Fibroblast of villous mesenchyme (primary cell): ENCODE data around the gene ELOB. TPM values are rescaled to one million over a fixed set of nuclear protein-coding genes. Genes with fewer than 3 reads are reported as not detected.
A peak's percentile ranks its signal among the peaks of the same experiment; 100 is the strongest.
"Not testable (repeated sequence)": the region's sequence is repeated elsewhere in the genome, so short reads cannot be mapped to it uniquely, and the experiment has no call there.

Experiments
- DNase-seq: peaks from one replicate; pipeline ENCODE4 v3.0.0-alpha.2; 2010; ENCODE audit warnings: low read depth
- H3K4me3 ChIP-seq: 2 replicates; pipeline ENCODE4 v1.5.1; 2011; ENCODE audit warnings: low read depth, mild to moderate bottlenecking, low read length
- CTCF ChIP-seq: IDR thresholded peaks from 2 replicates; pipeline ENCODE4 v1.5.1; 2012; ENCODE audit warnings: low read depth, mild to moderate bottlenecking, low read length; ENCODE audit not compliant: insufficient read depth
- small RNA-seq: library from RNA; depleted of rRNA; stranded (forward); fragments of <200 nt; gene quantifications from one replicate; pipeline ENCODE3, GENCODE V24; 2012
- total RNA-seq: library from RNA; depleted of rRNA; stranded (reverse); fragments of >200 nt; gene quantifications from 2 replicates; pipeline ENCODE4 v1.2.3, GENCODE V29; 2012

ELOB gene
- total RNA-seq, 1 donor, result 203 TPM

GRCh38 chr16:2734844-2735515 is 42.1 kb downstream of the ELOB start:
- H3K4me3 ChIP-seq, result no peak overlapping the region
- no peak for DNase-seq
- TF ChIP-seq CTCF, result no peak

GRCh38 chr16:2728034-2728433 is 49.0 kb downstream of the ELOB start:
- H3K4me3 ChIP-seq, result no peak overlapping the region
- no peak for DNase-seq
- no peak for TF ChIP-seq CTCF

- no peak for DNase-seq
- no peak for TF ChIP-seq CTCF
- H3K4me3 ChIP-seq, result no peak overlapping the region
These were observed 50.2 kb downstream of the ELOB start for GRCh38 chr16:2726923-2727322.

- TF ChIP-seq CTCF, result no peak
- no peak overlapping the region for H3K4me3 ChIP-seq
- no peak for DNase-seq
These were observed 52.2 kb downstream of the ELOB start for GRCh38 chr16:2724816-2725348.

GRCh38 chr16:2724088-2724676 is 52.9 kb downstream of the ELOB start:
- DNase-seq, result no peak
- no peak for TF ChIP-seq CTCF
- H3K4me3 ChIP-seq, result no peak overlapping the region

- not testable (repeated sequence) for DNase-seq
- H3K4me3 ChIP-seq, result peak overlapping the region; percentile 65
These were observed 55.4 kb downstream of the ELOB start for GRCh38 chr16:2721634-2722173.

Small RNA genes lying within 50 kb of the gene (small RNA-seq; reads per million reads assigned to genes)
- gene SNORA3C, result 1.3 reads per million, percentile 28 among the genes with 10 or more reads in this experiment

Other genes starting within 250 kb of the ELOB start
- gene CEMP1, start 245.9 kb downstream of the ELOB start, total RNA-seq, result not detected in 2 replicates
- 26.7 and 37.1 TPM in 2 replicates for gene PDPK1, start 239.3 kb downstream of the ELOB start, total RNA-seq
- gene KCTD5, start 94.8 kb downstream of the ELOB start, total RNA-seq, result 25.0 and 26.4 TPM in 2 replicates
- 0.86 and 0.97 TPM in 2 replicates for gene PRSS27, start 57.1 kb downstream of the ELOB start, total RNA-seq
- 51.9 and 62.2 TPM in 2 replicates for gene SRRM2, start 24.6 kb downstream of the ELOB start, total RNA-seq
- gene PRSS33, start 10.3 kb upstream of the ELOB start, total RNA-seq, result not detected in 2 replicates
- not detected in 2 replicates for gene PRSS41, start 21.2 kb upstream of the ELOB start, total RNA-seq
- 0.32 and 0.43 TPM in 2 replicates for gene PRSS21, start 40.0 kb upstream of the ELOB start, total RNA-seq
- 0.64 and 0.86 TPM in 2 replicates for gene ZG16B, start 53.0 kb upstream of the ELOB start, total RNA-seq
- not detected in 2 replicates for gene PRSS22, start 80.9 kb upstream of the ELOB start, total RNA-seq
- 47.1 and 62.5 TPM in 2 replicates for gene FLYWCH2, start 105.9 kb upstream of the ELOB start, total RNA-seq
- gene FLYWCH1, start 134.7 kb upstream of the ELOB start, total RNA-seq, result 25.9 and 28.3 TPM in 2 replicates
- gene KREMEN2, start 187.0 kb upstream of the ELOB start, total RNA-seq, result under 0.01 TPM in 1 of 2 replicates, not detected in the other
- gene PAQR4, start 192.1 kb upstream of the ELOB start, total RNA-seq, result 4.3 and 5.2 TPM in 2 replicates
- gene PKMYT1, start 203.2 kb upstream of the ELOB start, total RNA-seq, result 6.9 and 8.4 TPM in 2 replicates
- gene CLDN9, start 235.6 kb upstream of the ELOB start, total RNA-seq, result not detected in 2 replicates
- gene CLDN6, start 240.9 kb upstream of the ELOB start, total RNA-seq, result not detected in 2 replicates
- gene TNFRSF12A, start 243.1 kb upstream of the ELOB start, total RNA-seq, result 196 and 201 TPM in 2 replicates
- gene HCFC1R1, start 246.7 kb upstream of the ELOB start, total RNA-seq, result 28.1 and 31.9 TPM in 2 replicates
- 28.1 and 29.6 TPM in 2 replicates for gene THOC6, start 246.8 kb upstream of the ELOB start, total RNA-seq